Activated CD4-positive, CD25-positive, alpha-beta regulatory T cell (primary cell): ENCODE results near the gene RER1.

Source experiments
- DNase-seq, 4 experiments: peaks; one replicate each; lab custom pipeline; 2025; lab: John Stamatoyannopoulos, UW

Gene RER1

GRCh38 chr1:2376261-2376741, 15.3 kb upstream of the RER1 start:
- DNase-seq, result no peak

- DNase-seq, result no peak
Observed at GRCh38 chr1:2376931-2377672, 14.5 kb upstream of the RER1 start.

GRCh38 chr1:2377751-2378440, 13.7 kb upstream of the RER1 start:
- DNase-seq, result no peak

GRCh38 chr1:2378441-2378851, 13.2 kb upstream of the RER1 start:
- DNase-seq, result no peak

- no peak for DNase-seq
Observed at GRCh38 chr1:2378956-2379732, 12.5 kb upstream of the RER1 start.

- no peak for DNase-seq
Observed at GRCh38 chr1:2379733-2380404, 11.8 kb upstream of the RER1 start.

- no peak for DNase-seq
Observed at GRCh38 chr1:2380816-2381591, 10.6 kb upstream of the RER1 start.

GRCh38 chr1:2381741-2382620, 9.7 kb upstream of the RER1 start:
- DNase-seq, result peak; percentile 52 to 67 (median 60)

GRCh38 chr1:2382621-2383361, 8.8 kb upstream of the RER1 start:
- no peak for DNase-seq

GRCh38 chr1:2383576-2383975, 8.1 kb upstream of the RER1 start:
- no peak for DNase-seq

GRCh38 chr1:2384130-2384860, 7.3 kb upstream of the RER1 start:
- DNase-seq, result no peak

- DNase-seq, result no peak
Observed at GRCh38 chr1:2384941-2385481, 6.6 kb upstream of the RER1 start.

- DNase-seq, result no peak
Observed at GRCh38 chr1:2385606-2386280, 5.9 kb upstream of the RER1 start.

GRCh38 chr1:2386636-2387611, 4.7 kb upstream of the RER1 start:
- DNase-seq, result no peak

GRCh38 chr1:2388004-2388913, 3.4 kb upstream of the RER1 start:
- no peak for DNase-seq

GRCh38 chr1:2389644-2390043, 2.0 kb upstream of the RER1 start:
- DNase-seq, result no peak
